ENCODE measurements around the gene MAL.

GRCh38 chr2:95025406-95026319, at the start of gene MAL:
- TF ChIP-seq, protein P1, sequence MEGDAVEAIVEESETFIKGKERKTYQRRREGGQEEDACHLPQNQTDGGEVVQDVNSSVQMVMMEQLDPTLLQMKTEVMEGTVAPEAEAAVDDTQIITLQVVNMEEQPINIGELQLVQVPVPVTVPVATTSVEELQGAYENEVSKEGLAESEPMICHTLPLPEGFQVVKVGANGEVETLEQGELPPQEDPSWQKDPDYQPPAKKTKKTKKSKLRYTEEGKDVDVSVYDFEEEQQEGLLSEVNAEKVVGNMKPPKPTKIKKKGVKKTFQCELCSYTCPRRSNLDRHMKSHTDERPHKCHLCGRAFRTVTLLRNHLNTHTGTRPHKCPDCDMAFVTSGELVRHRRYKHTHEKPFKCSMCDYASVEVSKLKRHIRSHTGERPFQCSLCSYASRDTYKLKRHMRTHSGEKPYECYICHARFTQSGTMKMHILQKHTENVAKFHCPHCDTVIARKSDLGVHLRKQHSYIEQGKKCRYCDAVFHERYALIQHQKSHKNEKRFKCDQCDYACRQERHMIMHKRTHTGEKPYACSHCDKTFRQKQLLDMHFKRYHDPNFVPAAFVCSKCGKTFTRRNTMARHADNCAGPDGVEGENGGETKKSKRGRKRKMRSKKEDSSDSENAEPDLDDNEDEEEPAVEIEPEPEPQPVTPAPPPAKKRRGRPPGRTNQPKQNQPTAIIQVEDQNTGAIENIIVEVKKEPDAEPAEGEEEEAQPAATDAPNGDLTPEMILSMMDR (IDR thresholded peaks at IDR 0.05) = no peak
- no peak for TF ChIP-seq POLR2A (IDR thresholded peaks at IDR 0.05)

Data from heart left ventricle (tissue), 13 donors.